ENCODE data around the gene XPO6.

XPO6 gene

DNA sequence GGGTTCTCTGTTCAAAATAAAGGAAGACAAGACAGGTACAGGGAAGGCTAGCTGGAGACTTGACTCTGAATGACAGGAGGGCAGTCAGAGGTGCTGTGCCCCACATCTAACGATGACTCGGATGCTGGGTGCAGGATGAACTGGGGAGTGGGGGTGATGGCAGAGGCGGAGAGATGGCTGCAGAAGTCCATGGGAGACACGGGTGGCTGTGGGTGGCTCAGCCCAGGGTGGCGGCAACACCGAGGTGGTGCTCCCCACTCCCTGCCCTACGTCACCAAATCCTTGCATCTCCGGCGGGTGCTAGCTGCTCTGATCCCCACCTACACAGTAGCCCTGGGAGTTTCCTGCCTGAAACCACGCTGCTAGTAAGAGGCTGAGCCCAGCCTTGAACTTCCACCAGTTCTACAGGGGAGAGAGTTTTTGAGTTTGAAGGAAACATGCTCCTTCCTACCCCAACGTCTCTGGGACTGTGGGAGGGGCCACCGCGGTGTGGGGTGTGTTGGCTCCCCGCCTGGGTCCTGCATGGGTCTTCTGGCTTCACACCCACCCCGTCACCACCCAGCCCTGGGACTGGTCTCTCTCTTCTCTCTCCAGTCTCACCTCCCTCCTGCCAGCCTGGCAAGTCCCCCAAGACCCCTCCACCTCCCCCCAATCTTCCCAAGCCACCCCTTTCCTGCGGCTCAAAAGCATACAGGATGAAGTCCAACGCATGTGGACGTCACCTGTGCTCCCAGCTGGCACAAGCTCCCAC lies 152.8 kb downstream of the XPO6 start:
- DNase-seq, result no peak

DNA sequence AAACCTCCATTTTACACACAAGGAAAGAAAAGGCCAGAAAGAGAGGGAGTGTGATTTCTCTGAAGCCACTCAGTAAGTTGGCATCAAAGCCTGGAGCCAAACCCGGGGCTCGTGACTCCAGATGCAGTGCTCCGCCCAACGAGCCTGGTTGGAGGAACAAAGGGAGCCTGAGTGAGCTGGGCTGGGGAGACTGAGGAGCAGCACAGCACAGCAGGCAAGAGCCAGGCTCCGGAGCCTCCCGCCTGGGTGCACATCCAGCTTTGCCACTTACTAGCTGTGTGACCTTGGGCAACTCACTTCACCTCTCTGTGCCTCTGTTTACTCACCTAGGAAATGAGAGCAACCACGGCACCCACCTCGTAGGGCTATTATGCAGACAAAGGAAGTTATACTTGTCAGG lies 153.8 kb downstream of the XPO6 start:
- DNase-seq, result no peak

DNA sequence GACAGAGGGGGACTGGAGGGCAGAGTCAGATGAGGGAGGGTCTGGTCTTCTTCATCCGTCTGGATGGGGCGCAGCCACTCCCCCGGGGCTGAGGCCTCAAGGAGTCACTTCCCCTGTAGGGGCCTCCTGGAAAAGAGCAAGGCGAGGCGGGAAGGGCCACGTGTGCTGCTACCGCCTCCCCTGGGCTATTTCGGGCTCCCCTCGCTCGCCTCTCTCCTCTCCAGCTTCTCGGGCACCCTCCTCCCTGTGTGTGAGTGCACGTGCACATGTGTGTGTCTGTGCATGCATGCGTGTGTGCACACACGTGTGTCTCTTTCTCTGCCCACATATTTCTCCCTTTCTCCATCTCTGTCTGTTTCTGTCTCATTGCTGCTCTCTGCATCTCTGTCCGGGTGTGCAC lies 158.3 kb downstream of the XPO6 start:
- no peak for DNase-seq

DNA sequence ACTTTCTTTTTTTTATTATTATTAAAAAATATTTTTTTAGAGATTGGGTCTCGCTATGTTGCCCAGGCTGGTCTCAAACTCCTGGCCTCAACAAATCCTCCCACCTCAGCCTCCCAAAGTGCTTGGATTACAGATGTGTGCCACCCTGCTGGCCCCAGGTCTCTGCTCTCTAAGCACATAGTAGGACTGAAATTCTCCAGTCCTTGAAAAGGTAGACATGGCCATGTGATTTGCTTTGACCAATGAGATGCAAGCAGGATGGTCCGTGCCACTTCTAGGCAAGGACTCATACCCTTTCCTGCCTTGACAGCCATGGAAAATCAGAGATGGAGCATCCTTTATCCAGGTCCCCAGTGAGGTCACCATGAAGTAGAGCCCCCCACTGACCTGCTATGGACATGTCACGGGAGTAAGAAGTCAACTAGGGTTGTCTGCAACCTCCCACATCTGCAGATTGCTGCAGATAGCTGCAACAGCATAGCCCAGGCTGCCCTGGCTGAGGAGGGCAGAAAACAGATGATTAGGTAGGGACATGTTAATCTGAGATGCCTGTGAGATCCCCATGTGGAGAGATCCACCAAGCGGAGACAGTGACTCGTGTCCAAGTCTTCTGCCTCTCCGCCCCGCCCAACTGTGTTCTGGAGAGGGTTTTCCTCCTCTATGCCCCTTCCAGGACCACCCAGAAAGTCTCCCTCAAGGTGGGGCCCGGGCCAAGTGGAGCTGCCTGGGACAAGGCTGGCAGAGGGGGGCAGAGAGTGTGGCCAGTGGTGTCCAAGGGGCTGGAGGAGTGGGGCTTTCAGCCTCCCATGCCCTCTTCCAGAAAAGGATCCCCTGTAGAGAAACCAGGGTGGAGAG lies 159.3 kb downstream of the XPO6 start:
- DNase-seq, result no peak

DNA sequence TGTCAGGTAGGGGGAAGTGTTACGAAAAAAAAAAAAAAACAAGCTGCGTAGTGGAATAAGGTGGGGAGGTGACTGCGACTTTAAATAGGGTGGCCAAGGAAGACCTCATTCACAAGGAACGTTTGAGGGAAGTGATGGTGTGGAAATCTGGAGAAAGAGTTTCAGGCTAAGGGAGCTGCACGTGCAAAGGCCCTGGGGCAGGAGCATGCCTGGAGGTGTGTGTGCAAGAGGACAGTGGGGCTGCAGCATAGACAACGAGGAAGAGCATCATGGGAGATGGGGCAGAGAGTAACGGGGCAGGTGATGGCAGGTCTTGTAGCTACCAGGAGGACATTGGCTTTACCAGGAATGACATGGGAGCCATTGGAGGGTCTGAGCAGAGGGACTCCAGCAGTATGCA lies 160.3 kb downstream of the XPO6 start:
- DNase-seq, result no peak

Data from NCI-H1092 treated with DMSO at 0.1 percent for 48 hours (cell line).